Stomach (tissue), 9 donors: ENCODE data around the gene CBX1. TPM values are rescaled to one million over a fixed set of nuclear protein-coding genes. Genes with fewer than 3 reads are reported as not detected.
A peak's percentile ranks its signal among the peaks of the same experiment; 100 is the strongest.

Source experiments
- DNase-seq, 2 donors: peaks; one replicate each; pipeline versions ENCODE4 v3.0.0 to v3.0.0-alpha.2; 2013 to 2019
- H3K27ac ChIP-seq, 5 donors: fragments of 200-600 bp in 4 of 5; sonication (generic) in 4 of 5; one replicate each; pipeline ENCODE4 v1.5.1; 2013 to 2019; ENCODE audit warnings: mild to moderate bottlenecking in 1 of 5, moderate library complexity in 1 of 5
- H3K27me3 ChIP-seq, 3 donors: fragments of 200-600 bp; sonication (generic); one replicate each; pipeline ENCODE4 v1.5.1; 2017 to 2019; ENCODE audit warnings: mixed run types in 1 of 3
- H3K36me3 ChIP-seq, 4 donors: fragments of 200-600 bp; sonication (generic); 1 replicate in 3 of 4; 2 replicates in 1 of 4; pipeline ENCODE4 v1.5.1; 2016 to 2019
- H3K4me1 ChIP-seq, 4 donors: fragments of 200-600 bp; sonication (generic); one replicate each; pipeline ENCODE4 v1.5.1; 2016 to 2019
- H3K4me3 ChIP-seq, 4 donors: fragments of 200-600 bp; sonication (generic) in 3 of 4; one replicate each; pipeline ENCODE4 v1.5.1; 2016 to 2019; ENCODE audit warnings: mild to moderate bottlenecking in 1 of 4
- H3K9me3 ChIP-seq, 4 donors: fragments of 200-600 bp; sonication (generic); one replicate each; pipeline ENCODE4 v1.5.1; 2016 to 2019
- EP300 ChIP-seq: sonication (generic); formaldehyde crosslinking; IDR thresholded peaks from one replicate; pipeline ENCODE4 v1.6.1; 2017; ENCODE audit warnings: antibody characterized with exemption
- POLR2A ChIP-seq, 4 donors: fragments of 450-650 bp; IDR thresholded peaks; one replicate each; pipeline ENCODE4 v1.6.1; 2016; ENCODE audit warnings: antibody characterized with exemption in 4 of 4, control low read depth in 2 of 4, mild to moderate bottlenecking in 1 of 4, moderate library complexity in 1 of 4
- POLR2AphosphoS5 ChIP-seq, 3 donors: sonication (generic); formaldehyde crosslinking; IDR thresholded peaks; one replicate each; pipeline ENCODE4 v1.6.1; 2016; ENCODE audit warnings: antibody characterized with exemption in 3 of 3
- WGBS, 5 donors: extraction: QIAGEN DNeasy Blood & Tissue Kit in 3 of 5; methylation state at CpG; one replicate each; pipeline versions ENCODE4 v1.1.5 to v1.1.7; 2013 to 2018; 5-methylcytosine and 5-hydroxymethylcytosine counted together
- intact Hi-C: fragments of 100-400 bp; cut with DNase I; formaldehyde crosslinking; loops from one replicate; pipeline ENCODE4 v1.15.1; 2023; ENCODE audit warnings: low total_unique reads
- polyA plus RNA-seq, 3 donors: library from polyadenylated mRNA; stranded (reverse); fragments of 200-250 nt; gene quantifications; one replicate each; pipeline ENCODE4 v1.2.3, GENCODE V29; 2013
- total RNA-seq, 5 donors: library from RNA; depleted of rRNA; stranded (reverse); fragments of >200 nt; gene quantifications; one replicate each; pipeline versions ENCODE4 v1.1.0 to v1.2.3, GENCODE V29; 2014 to 2016
- TF ChIP-seq, protein P1 (sequence below), 7 experiments: fragments of 450-650 bp in 4 of 7; fragments of 200-600 bp in 3 of 7; sonication (generic) in 3 of 7; IDR thresholded peaks; one replicate each; pipeline ENCODE4 v1.5.1; 2016 to 2019; ENCODE audit warnings: antibody characterized with exemption in 7 of 7, control low read depth in 2 of 7, mild to moderate bottlenecking in 1 of 7
- donor health status: healthy with polysubstance abuse.
- donor health status: Bipolar disorder and iron deficiency.
- donor health status: healthy.

CBX1 gene
- total and polyA plus RNA-seq, 8 donors = 12.8 to 65.6 (median 27.2) TPM

GRCh38 chr17:48055531-48056245, 45.6 kb downstream of the CBX1 start:
- Histone ChIP-seq H3K4me1 (peaks cover 51 to 69% (median 60%) of the 10 kb centered on the region in 4 donors), H3K4me3 (peak overlapping the region in 2 of 4 donors; percentile 38 to 71), H3K36me3 (peaks cover 57 to 92% (median 77%) of the 10 kb centered on the region in 4 donors), H3K27me3 (no peaks in the 10 kb centered on the region), H3K27ac (peak overlapping the region in 2 of 5 donors; percentile 20 to 97), H3K9me3 (no peaks in the 10 kb centered on the region)
- TF ChIP-seq, protein P1, sequence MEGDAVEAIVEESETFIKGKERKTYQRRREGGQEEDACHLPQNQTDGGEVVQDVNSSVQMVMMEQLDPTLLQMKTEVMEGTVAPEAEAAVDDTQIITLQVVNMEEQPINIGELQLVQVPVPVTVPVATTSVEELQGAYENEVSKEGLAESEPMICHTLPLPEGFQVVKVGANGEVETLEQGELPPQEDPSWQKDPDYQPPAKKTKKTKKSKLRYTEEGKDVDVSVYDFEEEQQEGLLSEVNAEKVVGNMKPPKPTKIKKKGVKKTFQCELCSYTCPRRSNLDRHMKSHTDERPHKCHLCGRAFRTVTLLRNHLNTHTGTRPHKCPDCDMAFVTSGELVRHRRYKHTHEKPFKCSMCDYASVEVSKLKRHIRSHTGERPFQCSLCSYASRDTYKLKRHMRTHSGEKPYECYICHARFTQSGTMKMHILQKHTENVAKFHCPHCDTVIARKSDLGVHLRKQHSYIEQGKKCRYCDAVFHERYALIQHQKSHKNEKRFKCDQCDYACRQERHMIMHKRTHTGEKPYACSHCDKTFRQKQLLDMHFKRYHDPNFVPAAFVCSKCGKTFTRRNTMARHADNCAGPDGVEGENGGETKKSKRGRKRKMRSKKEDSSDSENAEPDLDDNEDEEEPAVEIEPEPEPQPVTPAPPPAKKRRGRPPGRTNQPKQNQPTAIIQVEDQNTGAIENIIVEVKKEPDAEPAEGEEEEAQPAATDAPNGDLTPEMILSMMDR (IDR thresholded peaks at IDR 0.05) = no peak
- TF ChIP-seq EP300 = no peak
- TF ChIP-seq POLR2A (IDR thresholded peaks at IDR 0.05) = no peak
- TF ChIP-seq POLR2AphosphoS5 (IDR thresholded peaks at IDR 0.05) = no peak
- DNase-seq = no peak
- intact Hi-C loops = no loop called here
- WGBS, 5 donors = 78 to 85% (median 81%) methylated on average over 5 of the region's 5 CpGs

- Histone ChIP-seq H3K4me3 (peak overlapping the region; percentile 23 to 71 (median 34)), H3K27ac (peak overlapping the region in 4 of 5 donors; percentile 94 to 99 (median 97)), H3K27me3 (no peaks in the 10 kb centered on the region), H3K36me3 (peaks cover 47 to 82% (median 66%) of the 10 kb centered on the region in 4 donors), H3K4me1 (peaks cover 63 to 70% (median 67%) of the 10 kb centered on the region in 4 donors), H3K9me3 (no peaks in the 10 kb centered on the region)
- intact Hi-C loops = no loop called here
- TF ChIP-seq EP300 = no peak
- TF ChIP-seq POLR2AphosphoS5 (IDR thresholded peaks at IDR 0.05) = no peak
- TF ChIP-seq, protein P1 (IDR thresholded peaks at IDR 0.05) = no peak
- TF ChIP-seq POLR2A (IDR thresholded peaks at IDR 0.05) = no peak
- WGBS, 5 donors = 48 to 62% (median 60%) methylated on average over 24 to 34 of the region's 34 CpGs
- peak; percentile 53 to 93 for DNase-seq
Measured at GRCh38 chr17:48054238-48055185, 46.8 kb downstream of the CBX1 start.

GRCh38 chr17:48053758-48054237, 47.5 kb downstream of the CBX1 start:
- peak overlapping the region; percentile 20 to 99 (median 97) for H3K27ac ChIP-seq
- TF ChIP-seq, protein P1 (IDR thresholded peaks at IDR 0.05) = no peak
- TF ChIP-seq EP300 (no peak), POLR2AphosphoS5 (IDR thresholded peaks at IDR 0.05) (no peak), POLR2A (IDR thresholded peaks at IDR 0.05) (no peak)
- WGBS, 5 donors = 53 to 55% (median 54%) methylated on average over 5 to 6 of the region's 6 CpGs
- H3K4me3 ChIP-seq = peak overlapping the region; percentile 23 to 71 (median 34)
- intact Hi-C loops = no loop called here
- H3K4me1 ChIP-seq = peaks cover 69 to 74% (median 72%) of the 10 kb centered on the region in 4 donors
- no peaks in the 10 kb centered on the region for H3K27me3 ChIP-seq
- H3K9me3 ChIP-seq = no peaks in the 10 kb centered on the region
- H3K36me3 ChIP-seq = peaks cover 39 to 75% (median 59%) of the 10 kb centered on the region in 4 donors
- DNase-seq = no peak
